ENCODE measurements around the gene PCDH7. TPM values are rescaled to one million over a fixed set of nuclear protein-coding genes. Genes with fewer than 3 reads are reported as not detected.
A peak's percentile ranks its signal among the peaks of the same experiment; 100 is the strongest.

Gene PCDH7, protein sequence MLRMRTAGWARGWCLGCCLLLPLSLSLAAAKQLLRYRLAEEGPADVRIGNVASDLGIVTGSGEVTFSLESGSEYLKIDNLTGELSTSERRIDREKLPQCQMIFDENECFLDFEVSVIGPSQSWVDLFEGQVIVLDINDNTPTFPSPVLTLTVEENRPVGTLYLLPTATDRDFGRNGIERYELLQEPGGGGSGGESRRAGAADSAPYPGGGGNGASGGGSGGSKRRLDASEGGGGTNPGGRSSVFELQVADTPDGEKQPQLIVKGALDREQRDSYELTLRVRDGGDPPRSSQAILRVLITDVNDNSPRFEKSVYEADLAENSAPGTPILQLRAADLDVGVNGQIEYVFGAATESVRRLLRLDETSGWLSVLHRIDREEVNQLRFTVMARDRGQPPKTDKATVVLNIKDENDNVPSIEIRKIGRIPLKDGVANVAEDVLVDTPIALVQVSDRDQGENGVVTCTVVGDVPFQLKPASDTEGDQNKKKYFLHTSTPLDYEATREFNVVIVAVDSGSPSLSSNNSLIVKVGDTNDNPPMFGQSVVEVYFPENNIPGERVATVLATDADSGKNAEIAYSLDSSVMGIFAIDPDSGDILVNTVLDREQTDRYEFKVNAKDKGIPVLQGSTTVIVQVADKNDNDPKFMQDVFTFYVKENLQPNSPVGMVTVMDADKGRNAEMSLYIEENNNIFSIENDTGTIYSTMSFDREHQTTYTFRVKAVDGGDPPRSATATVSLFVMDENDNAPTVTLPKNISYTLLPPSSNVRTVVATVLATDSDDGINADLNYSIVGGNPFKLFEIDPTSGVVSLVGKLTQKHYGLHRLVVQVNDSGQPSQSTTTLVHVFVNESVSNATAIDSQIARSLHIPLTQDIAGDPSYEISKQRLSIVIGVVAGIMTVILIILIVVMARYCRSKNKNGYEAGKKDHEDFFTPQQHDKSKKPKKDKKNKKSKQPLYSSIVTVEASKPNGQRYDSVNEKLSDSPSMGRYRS (N-terminal part only)
- not detected for total RNA-seq

DNA sequence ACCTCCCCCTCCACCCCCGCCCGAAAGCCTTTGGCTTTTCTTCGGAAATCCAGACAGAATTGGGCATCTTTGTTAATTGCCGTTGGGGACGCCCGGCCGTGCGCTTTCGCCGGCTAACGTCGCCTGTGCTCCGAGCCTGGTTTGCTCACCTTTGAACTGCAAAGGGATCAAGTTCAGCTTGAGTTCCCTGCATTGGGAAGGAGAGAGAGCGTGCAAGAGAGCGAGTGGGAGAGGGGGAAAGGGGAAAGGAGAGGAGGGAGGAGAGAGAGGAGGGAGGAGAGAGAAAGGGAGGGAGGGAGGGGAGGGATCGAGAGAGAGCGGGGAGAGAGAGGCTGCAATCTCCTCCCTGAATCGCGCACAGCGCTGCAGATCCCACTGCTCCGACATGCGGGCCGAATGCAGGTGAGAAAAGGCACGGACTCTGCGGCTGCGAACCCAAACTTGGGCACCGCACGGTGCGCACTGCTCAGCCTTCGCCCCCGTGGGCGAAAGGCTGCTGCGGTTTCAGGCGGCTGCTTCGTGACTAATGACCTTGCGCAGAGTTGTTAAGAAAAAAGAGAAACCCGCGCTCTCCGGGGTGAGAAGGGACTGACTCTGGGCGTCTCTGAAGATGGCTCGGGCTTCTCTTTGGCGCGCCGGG lies at the start of gene PCDH7:
Gene PCDH7 (plus strand): TSS at position 349 of the 640 bp plus-strand sequence. CDS start 1,054 bp downstream, outside the sequence.
- Mint-ChIP-seq H3K27ac (peak within 1 kb of the TSS; percentile 78), H3K36me3 (peaks cover 7% of the 10 kb centered on the region), H3K4me3 (peak within 1 kb of the TSS; percentile 40), H3K27me3 (peaks cover 68% of the 10 kb centered on the region), H3K9me3 (ENCODE audit: low read depth) (no peaks in the 10 kb centered on the region), H3K4me1 (peaks cover 25% of the 10 kb centered on the region)
- DNase-seq, result no peak
- CTCF ChIA-PET, result no interaction called here
- no peak for ATAC-seq

DNA sequence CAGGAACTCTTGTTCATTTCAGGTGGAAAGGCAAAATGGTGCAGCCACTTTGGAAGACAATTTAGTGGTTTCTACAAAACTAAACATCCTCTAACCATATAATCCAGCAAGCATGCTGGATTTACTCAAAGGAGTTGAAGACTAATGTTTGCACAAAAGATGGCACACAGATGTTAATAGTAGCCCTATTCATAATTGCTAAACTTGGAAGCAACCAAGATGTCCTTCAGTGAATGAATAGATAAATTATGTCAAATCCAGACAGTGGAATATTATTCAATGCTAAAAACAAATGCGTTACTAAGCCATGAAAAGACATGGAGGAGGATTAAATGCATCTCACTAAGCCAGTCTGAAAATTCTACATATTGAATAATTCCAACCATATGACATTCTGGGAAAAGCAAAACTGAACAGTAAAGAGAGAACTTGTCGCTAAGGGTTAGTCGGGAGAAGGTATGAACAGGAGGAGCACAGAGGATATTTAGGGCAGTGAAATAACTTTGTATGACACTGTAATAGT lies 48.2 kb upstream of the PCDH7 start:
- no peak for DNase-seq
- no peak for ATAC-seq
- H3K36me3 Mint-ChIP-seq, result no peaks in the 10 kb centered on the region
- H3K27me3 Mint-ChIP-seq, result no peaks in the 10 kb centered on the region
- H3K4me1 Mint-ChIP-seq, result no peaks in the 10 kb centered on the region
- CTCF ChIA-PET, result no interaction called here
- H3K4me3 Mint-ChIP-seq, result no peak overlapping the region
- H3K27ac Mint-ChIP-seq, result no peak overlapping the region
- peaks cover 10% of the 10 kb centered on the region for H3K9me3 Mint-ChIP-seq (ENCODE audit: low read depth)

DNA sequence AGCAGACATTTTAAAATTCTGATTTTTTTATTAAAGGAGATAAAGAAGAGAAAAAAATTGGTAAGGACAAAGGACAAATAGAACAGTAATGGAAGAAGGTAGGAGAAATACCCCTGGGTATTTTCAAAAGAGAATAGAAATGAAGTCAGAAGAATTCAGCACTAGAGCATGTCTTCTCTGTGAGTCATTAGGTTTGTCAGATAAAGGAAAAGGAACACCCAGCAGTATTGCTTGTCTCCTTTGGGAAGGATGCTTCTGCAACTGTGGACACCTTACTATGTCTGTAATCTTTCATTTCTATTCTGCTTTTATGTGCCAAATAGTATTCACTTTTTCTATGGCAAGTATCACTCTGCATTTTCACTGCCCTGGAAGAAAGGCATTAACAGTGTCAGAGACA lies 24.0 kb upstream of the PCDH7 start:
- no peaks in the 10 kb centered on the region for H3K27me3 Mint-ChIP-seq
- no peak overlapping the region for H3K4me3 Mint-ChIP-seq
- DNase-seq (no peak), ATAC-seq (no peak)
- H3K4me1 Mint-ChIP-seq, result no peaks in the 10 kb centered on the region
- peaks cover 7% of the 10 kb centered on the region for H3K9me3 Mint-ChIP-seq (ENCODE audit: low read depth)
- H3K27ac Mint-ChIP-seq, result no peak overlapping the region
- no peaks in the 10 kb centered on the region for H3K36me3 Mint-ChIP-seq
- CTCF ChIA-PET, result no interaction called here

DNA sequence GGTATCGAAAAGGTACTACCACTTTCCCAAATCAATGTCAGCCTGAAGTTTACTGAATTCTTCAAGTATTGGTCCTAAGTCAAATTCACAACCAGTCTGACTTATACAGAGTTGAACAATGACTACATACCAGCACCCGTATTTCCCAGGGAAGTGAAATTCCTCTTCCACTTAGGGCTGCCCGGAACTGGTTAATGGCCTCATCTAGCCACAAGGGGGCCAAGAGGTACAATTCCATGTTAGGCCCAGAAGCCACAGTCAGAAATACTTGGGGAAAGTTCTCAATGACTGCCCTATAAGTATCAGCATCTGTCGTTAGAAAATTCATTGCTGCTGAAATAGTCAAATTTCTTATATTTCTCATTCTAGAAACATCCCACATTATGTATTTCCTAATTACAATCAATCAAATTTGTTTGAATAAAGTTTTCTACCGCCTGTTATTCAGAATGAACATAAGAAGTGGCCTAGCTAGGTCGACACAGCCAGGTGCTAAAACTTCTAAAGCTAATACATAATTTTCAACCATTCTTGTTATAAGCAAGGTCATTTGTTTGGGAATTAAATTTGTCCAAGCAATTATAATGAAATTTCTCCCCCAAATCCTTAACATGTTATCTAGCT lies 5.6 kb upstream of the PCDH7 start:
- DNase-seq, result no peak
- H3K27me3 Mint-ChIP-seq, result peaks cover 30% of the 10 kb centered on the region
- peaks cover 4% of the 10 kb centered on the region for H3K36me3 Mint-ChIP-seq
- peaks cover 6% of the 10 kb centered on the region for H3K9me3 Mint-ChIP-seq (ENCODE audit: low read depth)
- no peak for ATAC-seq
- no peak overlapping the region for H3K27ac Mint-ChIP-seq
- CTCF ChIA-PET, result no interaction called here
- no peak overlapping the region for H3K4me3 Mint-ChIP-seq
- peaks cover 18% of the 10 kb centered on the region for H3K4me1 Mint-ChIP-seq

DNA sequence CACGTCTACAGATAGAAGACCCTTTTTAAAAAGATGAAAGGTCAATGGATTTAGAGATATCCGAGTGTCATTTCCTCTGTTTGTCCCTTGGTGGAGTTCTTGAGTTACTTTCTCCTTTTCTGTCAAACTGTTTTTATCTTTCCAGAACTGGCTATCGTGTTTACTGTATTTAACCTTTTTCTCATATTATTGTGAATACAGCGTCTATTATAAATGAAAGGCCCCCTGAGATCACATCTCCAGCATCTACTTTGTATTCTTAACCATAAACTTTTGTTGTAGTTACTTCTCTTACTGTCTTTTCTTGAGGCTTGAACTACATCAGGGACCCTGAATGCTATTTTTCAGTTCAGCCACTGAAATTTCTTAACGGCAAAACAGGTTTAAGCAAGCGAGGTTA lies 4.0 kb upstream of the PCDH7 start:
- CTCF ChIA-PET, result no interaction called here
- H3K27ac Mint-ChIP-seq, result no peak overlapping the region
- peaks cover 6% of the 10 kb centered on the region for H3K36me3 Mint-ChIP-seq
- H3K4me1 Mint-ChIP-seq, result peaks cover 25% of the 10 kb centered on the region
- H3K4me3 Mint-ChIP-seq, result peak overlapping the region; percentile 21
- no peak for ATAC-seq
- DNase-seq, result no peak
- H3K27me3 Mint-ChIP-seq, result peaks cover 45% of the 10 kb centered on the region
- H3K9me3 Mint-ChIP-seq (ENCODE audit: low read depth), result peaks cover 2% of the 10 kb centered on the region

DNA sequence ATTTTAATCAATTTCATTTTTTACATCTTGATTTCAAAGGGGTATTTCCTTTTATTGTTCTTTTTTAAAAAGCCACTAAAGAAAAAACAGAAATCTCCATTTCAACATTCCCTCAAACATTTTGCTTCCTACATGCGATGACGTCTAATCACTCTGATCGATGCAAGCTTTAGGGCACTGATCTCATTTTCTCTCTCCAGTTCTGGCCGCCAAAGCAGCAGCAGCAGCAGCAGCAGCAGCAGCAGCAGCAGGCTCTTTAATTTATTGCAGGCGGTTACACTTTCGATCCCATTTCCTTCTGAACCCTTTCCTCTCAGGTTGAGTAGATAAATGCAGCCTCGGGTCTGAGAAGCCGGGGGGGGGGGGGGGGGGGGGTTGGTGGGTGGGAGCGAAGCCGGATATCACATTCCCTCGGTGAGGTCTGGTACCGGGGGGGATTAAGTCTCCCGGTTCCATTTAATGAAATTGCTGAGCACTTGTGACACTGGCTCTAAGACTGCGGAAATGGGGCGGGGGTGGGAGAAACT lies 3.4 kb upstream of the PCDH7 start:
- Mint-ChIP-seq H3K27ac (no peak overlapping the region), H3K27me3 (peaks cover 50% of the 10 kb centered on the region)
- ATAC-seq, result no peak

DNA sequence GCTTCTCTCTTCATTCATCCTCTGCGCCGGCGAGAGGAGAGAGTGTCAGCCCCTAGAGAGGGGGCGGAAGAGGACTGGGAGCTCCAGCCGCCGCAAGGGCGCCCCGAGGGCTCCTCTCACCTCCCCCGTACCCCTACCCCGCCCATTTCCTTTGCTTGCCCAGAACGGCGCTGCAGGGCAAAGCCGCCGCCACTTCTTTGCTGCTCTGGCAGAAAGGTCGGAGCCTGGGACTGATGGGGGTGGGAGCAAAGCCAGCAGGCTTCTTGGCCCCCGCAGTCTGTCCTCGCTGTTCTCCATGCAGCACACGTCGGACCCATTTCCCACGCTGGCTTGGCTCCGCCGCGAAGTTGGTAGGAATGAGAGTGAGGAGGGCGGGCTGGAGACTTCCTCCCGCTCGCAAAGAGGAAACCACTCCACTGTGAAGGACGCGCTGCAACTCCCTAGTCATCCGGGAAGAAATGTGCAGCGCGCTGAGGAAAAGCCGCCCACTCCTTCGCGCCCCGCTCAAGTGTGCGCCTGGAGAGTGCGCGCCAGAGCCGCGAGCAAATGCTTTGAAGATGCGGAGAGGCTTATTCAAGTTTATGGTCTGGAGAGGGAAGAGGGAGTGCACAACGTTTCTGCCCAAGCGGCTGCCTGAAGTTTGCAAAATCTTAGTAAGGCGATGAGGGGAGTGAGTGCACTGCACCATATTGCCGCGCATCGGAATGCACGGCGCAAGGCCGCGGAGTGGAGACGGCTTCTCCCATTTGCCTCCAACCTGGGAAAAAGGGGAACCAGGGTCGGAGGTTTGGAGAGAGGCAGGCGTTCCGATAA lies 2.8 kb upstream of the PCDH7 start:
- Mint-ChIP-seq H3K36me3 (peaks cover 6% of the 10 kb centered on the region), H3K4me3 (peak overlapping the region; percentile 40), H3K27me3 (peaks cover 54% of the 10 kb centered on the region), H3K27ac (peak overlapping the region; percentile 65), H3K4me1 (peaks cover 25% of the 10 kb centered on the region), H3K9me3 (ENCODE audit: low read depth) (no peaks in the 10 kb centered on the region)
- DNase-seq, result no peak
- peak; percentile 30 for ATAC-seq
- CTCF ChIA-PET, result no interaction called here

More for the DNA sequence above, 3.4 kb upstream of the PCDH7 start:
- CTCF ChIA-PET, result no interaction called here
- no peak for DNase-seq
- H3K9me3 Mint-ChIP-seq (ENCODE audit: low read depth), result no peaks in the 10 kb centered on the region
- peaks cover 25% of the 10 kb centered on the region for H3K4me1 Mint-ChIP-seq
- peaks cover 6% of the 10 kb centered on the region for H3K36me3 Mint-ChIP-seq
- peak overlapping the region; percentile 40 for H3K4me3 Mint-ChIP-seq

DNA sequence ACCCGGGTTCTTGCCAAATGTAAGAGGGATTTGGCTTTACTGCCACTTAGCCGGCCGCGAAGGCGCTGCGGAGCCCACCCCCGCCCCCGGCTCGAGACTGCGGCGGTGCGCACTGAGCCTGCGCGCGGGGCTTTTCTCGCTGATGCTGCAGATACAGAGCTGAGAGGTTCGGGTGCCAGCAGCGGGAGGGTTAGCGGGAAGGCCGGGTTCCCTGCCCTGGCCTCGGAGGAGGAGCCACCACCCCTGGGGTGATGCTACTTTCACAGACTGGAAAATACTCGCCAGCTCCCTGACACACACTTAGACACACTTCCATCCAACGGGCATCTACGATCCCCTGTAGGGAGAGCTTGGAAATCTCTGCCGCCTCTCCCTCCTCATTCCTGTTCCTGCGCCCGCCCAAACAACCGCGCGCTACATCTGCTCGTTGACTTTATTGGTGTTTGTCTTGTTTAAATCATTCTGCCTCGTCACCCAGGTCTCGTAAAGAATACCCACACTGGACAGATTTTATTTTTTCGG lies 2.1 kb upstream of the PCDH7 start:
- H3K4me3 Mint-ChIP-seq, result no peak overlapping the region
- peaks cover 60% of the 10 kb centered on the region for H3K27me3 Mint-ChIP-seq

DNA sequence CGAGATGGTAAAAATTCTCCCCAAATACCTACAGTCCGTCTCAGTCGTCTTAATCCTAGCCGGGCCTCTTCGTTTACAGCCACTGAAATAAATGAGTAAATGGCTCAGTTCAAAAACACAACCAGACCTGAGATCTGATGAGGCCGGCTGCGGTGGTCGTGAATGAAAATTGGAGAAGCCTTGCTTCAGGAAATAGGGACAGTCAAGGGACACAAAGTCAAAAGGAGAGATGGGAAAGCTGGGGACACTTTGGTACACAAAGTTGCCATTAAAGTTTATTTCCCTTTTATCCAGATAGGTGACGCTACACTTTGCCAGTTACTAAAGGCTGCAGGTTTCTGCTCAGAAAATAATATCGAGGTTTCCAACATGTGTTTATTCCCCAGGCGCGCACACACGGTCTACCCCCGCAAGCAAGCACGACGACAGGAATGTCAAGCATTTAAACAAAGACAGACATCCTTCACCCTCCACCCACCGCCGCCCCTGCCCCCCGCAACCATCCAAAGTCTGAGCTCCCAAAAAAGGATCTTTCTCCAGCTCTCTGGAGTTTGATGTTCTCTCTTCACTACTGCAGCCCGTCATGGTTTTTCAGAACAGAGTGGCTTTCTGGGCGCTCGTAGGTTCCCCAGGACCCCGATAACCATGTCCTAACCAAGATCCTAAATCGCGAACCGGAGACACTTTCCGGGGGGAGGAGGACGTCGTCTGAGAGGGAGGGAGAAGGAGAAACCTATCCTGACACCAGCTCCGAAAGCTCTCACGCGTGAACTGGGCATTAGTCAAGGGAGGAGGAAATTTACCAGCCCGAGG lies 1.3 kb upstream of the PCDH7 start:
- peaks cover 67% of the 10 kb centered on the region for H3K27me3 Mint-ChIP-seq
- no peak for ATAC-seq
- DNase-seq, result no peak

More for the DNA sequence above, 2.1 kb upstream of the PCDH7 start:
- DNase-seq, result no peak
- H3K9me3 Mint-ChIP-seq (ENCODE audit: low read depth), result no peaks in the 10 kb centered on the region
- ATAC-seq, result no peak
- H3K4me1 Mint-ChIP-seq, result peaks cover 25% of the 10 kb centered on the region
- H3K36me3 Mint-ChIP-seq, result peaks cover 7% of the 10 kb centered on the region
- CTCF ChIA-PET, result no interaction called here
- peak overlapping the region; percentile 26 for H3K27ac Mint-ChIP-seq

DNA sequence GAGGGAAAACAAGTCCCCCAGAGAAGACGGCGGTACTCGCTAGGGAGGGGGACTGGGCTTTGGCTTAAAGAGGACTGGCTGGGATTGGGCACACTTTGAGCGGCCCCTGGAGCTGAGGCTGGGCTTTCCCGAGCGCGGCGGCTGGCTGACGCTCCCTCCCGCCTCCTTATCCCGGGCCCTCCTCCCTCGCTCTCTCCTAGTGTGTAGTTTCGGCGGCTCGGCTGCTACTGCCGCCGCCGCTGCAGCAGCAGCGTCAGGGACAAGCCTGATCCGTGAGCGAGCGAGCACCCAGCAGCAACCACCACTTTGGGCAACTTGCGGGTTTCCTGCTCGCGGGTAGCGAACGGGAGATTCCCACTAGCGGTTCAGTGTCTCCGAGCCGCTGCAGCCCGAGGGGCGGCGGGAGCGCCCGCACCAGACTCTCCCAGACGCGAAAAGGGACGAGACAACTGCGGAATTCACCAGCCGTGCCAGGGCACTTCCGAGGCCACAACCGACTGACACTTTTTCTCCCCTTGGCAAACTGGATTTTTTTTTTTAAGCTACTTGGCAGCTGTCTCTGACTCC lies 632 bp upstream of the PCDH7 start:
- CTCF ChIA-PET, result no interaction called here
- no peak for DNase-seq
- Mint-ChIP-seq H3K27me3 (peaks cover 68% of the 10 kb centered on the region), H3K4me1 (peaks cover 25% of the 10 kb centered on the region), H3K4me3 (no peak overlapping the region), H3K36me3 (peaks cover 7% of the 10 kb centered on the region), H3K9me3 (ENCODE audit: low read depth) (no peaks in the 10 kb centered on the region), H3K27ac (peak overlapping the region; percentile 78)
- no peak for ATAC-seq

More for the DNA sequence above, 1.3 kb upstream of the PCDH7 start:
- CTCF ChIA-PET, result no interaction called here
- Mint-ChIP-seq H3K4me1 (peaks cover 25% of the 10 kb centered on the region), H3K36me3 (peaks cover 7% of the 10 kb centered on the region), H3K27ac (peak overlapping the region; percentile 70), H3K9me3 (ENCODE audit: low read depth) (no peaks in the 10 kb centered on the region), H3K4me3 (no peak overlapping the region)

DNA sequence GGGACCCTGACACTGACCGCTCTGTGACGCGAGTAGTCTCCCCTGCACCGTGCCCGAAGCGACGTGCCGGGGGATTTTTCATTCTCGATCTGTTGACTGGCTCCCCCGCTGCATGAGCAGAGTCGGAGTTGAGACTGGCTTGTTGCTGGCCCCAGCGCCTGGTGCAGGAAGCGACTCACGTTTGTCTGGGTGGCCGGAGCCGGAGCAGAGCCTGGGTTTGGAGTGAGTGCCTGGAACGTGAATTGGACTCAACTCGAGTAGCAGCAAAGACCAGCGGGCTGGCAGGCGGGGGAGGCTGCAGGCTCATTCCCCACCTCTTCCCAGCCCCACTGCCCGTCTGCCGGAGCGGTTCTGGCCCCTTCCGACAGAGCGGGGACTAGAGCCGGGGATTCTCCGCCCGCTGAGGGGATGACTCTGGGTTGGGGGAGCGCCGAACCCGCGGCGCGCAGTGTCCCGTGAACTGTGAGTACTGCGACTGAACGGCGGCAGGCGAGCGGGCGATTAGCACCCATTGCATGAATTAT lies 554 bp downstream of the PCDH7 start:
- H3K9me3 Mint-ChIP-seq (ENCODE audit: low read depth), result no peaks in the 10 kb centered on the region
- H3K27me3 Mint-ChIP-seq, result peaks cover 68% of the 10 kb centered on the region
- peak overlapping the region; percentile 40 for H3K4me3 Mint-ChIP-seq
- H3K36me3 Mint-ChIP-seq, result peaks cover 7% of the 10 kb centered on the region
- H3K4me1 Mint-ChIP-seq, result peaks cover 25% of the 10 kb centered on the region
- ATAC-seq (no peak), DNase-seq (no peak)
- peak overlapping the region; percentile 74 for H3K27ac Mint-ChIP-seq
- CTCF ChIA-PET, result no interaction called here

All from activated CD8-positive, alpha-beta memory T cell treated with anti-CD3 and anti-CD28 coated beads, Interleukin-2, amount 10 ng/mL, durations not matched to agents 7 days and 5 days (primary cell).